Measurements from ENCODE around the gene COX10.

COX10 gene

GRCh38 chr17:14245629-14246028, 176.3 kb downstream of the COX10 start:
- no peak for TF ChIP-seq POLR2AphosphoS5 (IDR thresholded peaks at IDR 0.05; ENCODE audit: low read depth, low read length)
- no peak for TF ChIP-seq TAF1 (IDR thresholded peaks at IDR 0.05; ENCODE audit: borderline replicate concordance, insufficient read depth, low read length)
- no peak for TF ChIP-seq SIN3A (IDR thresholded peaks at IDR 0.05; ENCODE audit: borderline replicate concordance, insufficient read depth, low read length)
- TF ChIP-seq FOXP2 (optimal IDR thresholded peaks at IDR 0.05; ENCODE audit: borderline replicate concordance, extremely low read depth, extremely low read length, insufficient read depth), result no peak
- TF ChIP-seq REST (IDR thresholded peaks at IDR 0.05; ENCODE audit: insufficient read depth in 1 of 2, low read depth in 2 of 2, low read length in 2 of 2), result no peak
